Globus pallidus (tissue), 1 donor: ENCODE measurements around the gene NKX2-2.

ENCODE experiments used
- DNase-seq: peaks from one replicate; pipeline ENCODE4 v3.0.0-alpha.2; 2015; ENCODE audit warnings: low spot score

The NKX2-2 gene

GRCh38 chr20:21513881-21514540, at the start of gene NKX2-2:
Gene NKX2-2 (minus strand): TSS chr20:21514064. CDS start chr20:21513669, 395 bp downstream.
- DNase-seq, result peak; percentile 90

GRCh38 chr20:21562656-21563055, 48.8 kb upstream of the NKX2-2 start:
- DNase-seq, result no peak

GRCh38 chr20:21559305-21559704, 45.4 kb upstream of the NKX2-2 start:
- no peak for DNase-seq

- DNase-seq, result no peak
Measured at GRCh38 chr20:21557241-21558020, 43.6 kb upstream of the NKX2-2 start.

GRCh38 chr20:21556398-21556797, 42.5 kb upstream of the NKX2-2 start:
- no peak for DNase-seq

GRCh38 chr20:21555470-21556120, 41.7 kb upstream of the NKX2-2 start:
- no peak for DNase-seq

- peak; percentile 65 for DNase-seq
Measured at GRCh38 chr20:21554985-21555384, 41.1 kb upstream of the NKX2-2 start.

- peak; percentile 66 for DNase-seq
Measured at GRCh38 chr20:21554376-21554890, 40.6 kb upstream of the NKX2-2 start.

GRCh38 chr20:21550587-21550986, 36.7 kb upstream of the NKX2-2 start:
- DNase-seq, result no peak

GRCh38 chr20:21548390-21549035, 34.6 kb upstream of the NKX2-2 start:
- no peak for DNase-seq

GRCh38 chr20:21546355-21546754, 32.5 kb upstream of the NKX2-2 start:
- DNase-seq, result no peak

- no peak for DNase-seq
Measured at GRCh38 chr20:21539512-21539911, 25.6 kb upstream of the NKX2-2 start.

- no peak for DNase-seq
Measured at GRCh38 chr20:21534886-21535285, 21.0 kb upstream of the NKX2-2 start.

GRCh38 chr20:21534453-21534852, 20.6 kb upstream of the NKX2-2 start:
- DNase-seq, result no peak

GRCh38 chr20:21529863-21530262, 16.0 kb upstream of the NKX2-2 start:
- DNase-seq, result peak; percentile 47

- DNase-seq, result no peak
Measured at GRCh38 chr20:21528870-21529269, 15.0 kb upstream of the NKX2-2 start.

GRCh38 chr20:21527908-21528307, 14.0 kb upstream of the NKX2-2 start:
- DNase-seq, result no peak

GRCh38 chr20:21526776-21527175, 12.9 kb upstream of the NKX2-2 start:
- no peak for DNase-seq

- DNase-seq, result no peak
Measured at GRCh38 chr20:21523895-21524294, 10.0 kb upstream of the NKX2-2 start.

- no peak for DNase-seq
Measured at GRCh38 chr20:21523281-21523868, 9.5 kb upstream of the NKX2-2 start.

GRCh38 chr20:21522481-21523280, 8.8 kb upstream of the NKX2-2 start:
- peak; percentile 80 for DNase-seq
